ENCODE results near the gene PANX3. TPM values are rescaled to one million over a fixed set of nuclear protein-coding genes. Genes with fewer than 3 reads are reported as not detected.

Gene PANX3
- total and polyA plus RNA-seq, 2 of the 13 experiments (the other 11 are each of a cell fraction or from before 2014, with no cell fraction given) = not detected

GRCh38 chr11:124622531-124623451 lies 11.6 kb downstream of the PANX3 start, which contains the start of gene TBRG1 (continued):
- TF ChIP-seq DDIT3 (CRISPR knock-in tag; IDR thresholded peaks at IDR 0.05) (0 out of 2 replicates have a peak, but pooled peaks have one; percentile 12), ZNF740 (CRISPR knock-in tag; IDR thresholded peaks at IDR 0.05) (no peak), PAXIP1 (CRISPR knock-in tag; conservative IDR thresholded peaks at IDR 0.05) (peak; percentile 26; the same call in 1 of the 2 replicates), STAT6 (CRISPR knock-in tag; IDR thresholded peaks at IDR 0.05; ENCODE audit: borderline replicate concordance) (0 out of 2 replicates have a peak, but pooled peaks have one; percentile 31), ZBTB37 (CRISPR knock-in tag; IDR thresholded peaks at IDR 0.05) (0 out of 2 replicates have a peak, but pooled peaks have one; percentile 46), NFE2L1 (CRISPR knock-in tag; IDR thresholded peaks at IDR 0.05; ENCODE audit: borderline replicate concordance) (no peak), ZNF768 (CRISPR knock-in tag; IDR thresholded peaks at IDR 0.05) (peak; percentile 90), YY1 (IDR thresholded peaks at IDR 0.05; ENCODE audit: insufficient read depth, insufficient replicate concordance, low read depth, low read length) (peak; percentile 21), HNF4A (CRISPR knock-in tag; IDR thresholded peaks at IDR 0.05) (no peak), ZNF205 (CRISPR knock-in tag; IDR thresholded peaks at IDR 0.05) (peak; percentile 31; the same call in 1 of the 2 replicates), JUND (CRISPR knock-in tag; IDR thresholded peaks at IDR 0.05) (no peak), IKZF1 (IDR thresholded peaks at IDR 0.05) (no peak), TMF1 (CRISPR knock-in tag; IDR thresholded peaks at IDR 0.05; ENCODE audit: low read depth) (no peak), ZNF121 (CRISPR knock-in tag; IDR thresholded peaks at IDR 0.05) (no peak), ZNF773 (CRISPR knock-in tag; IDR thresholded peaks at IDR 0.05; ENCODE audit: borderline replicate concordance) (no peak), ZSCAN20 (CRISPR knock-in tag; IDR thresholded peaks at IDR 0.05; ENCODE audit: borderline replicate concordance) (no peak), MAX (IDR thresholded peaks at IDR 0.05) (peak; percentile 67; the same call in 1 of the 2 replicates), HMG20B (CRISPR knock-in tag; conservative IDR thresholded peaks at IDR 0.05) (0 out of 2 replicates have a peak, but pooled peaks have one; percentile 13), ZNF777 (CRISPR knock-in tag; IDR thresholded peaks at IDR 0.05) (peak; percentile 49; the same call in 1 of the 2 replicates), HDAC2 (CRISPR knock-in tag; IDR thresholded peaks at IDR 0.05) (peak; percentile 75)
